ENCODE data around the gene HDAC1.

The HDAC1 gene

GRCh38 chr1:32331549-32331948, 39.7 kb downstream of the HDAC1 start:
- H3K27me3 Mint-ChIP-seq (ENCODE audit: low read depth, poor library complexity), result peaks cover 5% of the 10 kb centered on the region
- TF ChIP-seq, protein P1, sequence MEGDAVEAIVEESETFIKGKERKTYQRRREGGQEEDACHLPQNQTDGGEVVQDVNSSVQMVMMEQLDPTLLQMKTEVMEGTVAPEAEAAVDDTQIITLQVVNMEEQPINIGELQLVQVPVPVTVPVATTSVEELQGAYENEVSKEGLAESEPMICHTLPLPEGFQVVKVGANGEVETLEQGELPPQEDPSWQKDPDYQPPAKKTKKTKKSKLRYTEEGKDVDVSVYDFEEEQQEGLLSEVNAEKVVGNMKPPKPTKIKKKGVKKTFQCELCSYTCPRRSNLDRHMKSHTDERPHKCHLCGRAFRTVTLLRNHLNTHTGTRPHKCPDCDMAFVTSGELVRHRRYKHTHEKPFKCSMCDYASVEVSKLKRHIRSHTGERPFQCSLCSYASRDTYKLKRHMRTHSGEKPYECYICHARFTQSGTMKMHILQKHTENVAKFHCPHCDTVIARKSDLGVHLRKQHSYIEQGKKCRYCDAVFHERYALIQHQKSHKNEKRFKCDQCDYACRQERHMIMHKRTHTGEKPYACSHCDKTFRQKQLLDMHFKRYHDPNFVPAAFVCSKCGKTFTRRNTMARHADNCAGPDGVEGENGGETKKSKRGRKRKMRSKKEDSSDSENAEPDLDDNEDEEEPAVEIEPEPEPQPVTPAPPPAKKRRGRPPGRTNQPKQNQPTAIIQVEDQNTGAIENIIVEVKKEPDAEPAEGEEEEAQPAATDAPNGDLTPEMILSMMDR (IDR thresholded peaks at IDR 0.05), result no peak
- H3K27ac Mint-ChIP-seq, result peak overlapping the region; percentile 84
- H3K4me1 Mint-ChIP-seq, result peaks cover 52% of the 10 kb centered on the region
- H3K9me3 Mint-ChIP-seq, result no peaks in the 10 kb centered on the region
- DNase-seq, result no peak
- peak overlapping the region; percentile 37 for H3K4me3 Mint-ChIP-seq
- peaks cover 63% of the 10 kb centered on the region for H3K36me3 Mint-ChIP-seq (ENCODE audit: low read depth)

DNA sequence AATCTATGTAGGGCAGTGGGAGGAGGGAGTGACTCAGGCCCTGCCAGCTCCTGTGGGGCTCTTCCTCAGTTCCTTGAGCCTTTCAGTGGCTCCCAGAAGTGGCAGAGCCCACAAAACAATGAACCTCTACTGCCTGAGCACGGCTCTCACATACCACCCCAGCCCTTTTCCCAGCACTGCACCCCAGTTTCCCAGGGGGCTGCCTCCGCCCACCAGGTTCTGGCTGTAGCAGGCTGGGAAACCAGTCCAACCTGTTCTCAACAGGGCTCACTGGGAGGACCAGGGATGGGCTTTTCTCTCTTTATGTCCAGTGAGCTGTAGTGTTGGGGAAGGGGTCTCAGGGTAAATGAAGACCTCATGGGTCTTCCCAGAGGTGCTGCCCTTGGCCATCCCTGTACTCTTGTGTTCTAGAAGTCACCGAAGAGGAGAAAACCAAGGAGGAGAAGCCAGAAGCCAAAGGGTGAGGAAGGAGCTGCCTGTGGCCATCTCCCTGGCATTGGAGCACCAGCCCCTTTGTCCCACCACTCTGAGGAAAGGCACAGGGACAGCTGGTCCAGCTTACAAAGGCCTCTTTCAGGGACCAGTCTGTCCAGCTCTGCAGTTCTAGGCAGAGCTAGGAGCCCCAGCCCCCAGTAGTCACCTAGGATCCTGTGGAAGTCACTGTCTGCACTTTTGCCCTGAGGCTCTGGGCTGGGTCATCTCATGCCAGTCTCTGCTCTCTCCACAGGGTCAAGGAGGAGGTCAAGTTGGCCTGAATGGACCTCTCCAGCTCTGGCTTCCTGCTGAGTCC, 40.6 kb downstream of the HDAC1 start:
- Mint-ChIP-seq H3K4me3 (peak overlapping the region; percentile 59), H3K27ac (peak overlapping the region; percentile 84), H3K4me1 (peaks cover 57% of the 10 kb centered on the region), H3K36me3 (ENCODE audit: low read depth) (peaks cover 57% of the 10 kb centered on the region), H3K9me3 (no peaks in the 10 kb centered on the region), H3K27me3 (ENCODE audit: low read depth, poor library complexity) (peaks cover 5% of the 10 kb centered on the region)
- DNase-seq, result no peak
- TF ChIP-seq, protein P1 (IDR thresholded peaks at IDR 0.05), result no peak

DNA sequence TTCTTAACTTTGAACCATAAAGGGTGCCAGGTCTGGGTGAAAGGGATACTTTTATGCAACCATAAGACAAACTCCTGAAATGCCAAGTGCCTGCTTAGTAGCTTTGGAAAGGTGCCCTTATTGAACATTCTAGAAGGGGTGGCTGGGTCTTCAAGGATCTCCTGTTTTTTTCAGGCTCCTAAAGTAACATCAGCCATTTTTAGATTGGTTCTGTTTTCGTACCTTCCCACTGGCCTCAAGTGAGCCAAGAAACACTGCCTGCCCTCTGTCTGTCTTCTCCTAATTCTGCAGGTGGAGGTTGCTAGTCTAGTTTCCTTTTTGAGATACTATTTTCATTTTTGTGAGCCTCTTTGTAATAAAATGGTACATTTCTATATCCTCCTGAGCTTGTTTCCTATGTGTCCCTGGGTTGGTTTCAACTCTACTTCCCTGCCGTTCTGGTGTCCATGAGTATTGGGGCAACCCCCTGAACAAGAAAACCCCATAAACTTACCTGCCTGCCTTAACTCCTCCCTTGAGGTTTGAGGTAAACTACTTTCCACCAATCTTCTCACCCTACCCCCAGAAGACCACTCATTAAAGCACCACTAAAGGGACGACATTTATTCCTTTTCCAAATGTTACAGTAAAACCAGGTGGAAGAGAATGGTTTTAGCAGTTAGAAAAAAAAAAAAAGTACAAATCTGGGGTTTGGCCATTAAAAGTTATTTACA, 41.5 kb downstream of the HDAC1 start:
- TF ChIP-seq, protein P1 (IDR thresholded peaks at IDR 0.05), result no peak
- Mint-ChIP-seq H3K27me3 (ENCODE audit: low read depth, poor library complexity) (peaks cover 5% of the 10 kb centered on the region), H3K36me3 (ENCODE audit: low read depth) (peaks cover 51% of the 10 kb centered on the region), H3K27ac (peak overlapping the region; percentile 90), H3K4me1 (peaks cover 65% of the 10 kb centered on the region), H3K4me3 (peak overlapping the region; percentile 96), H3K9me3 (no peaks in the 10 kb centered on the region)
- DNase-seq, result no peak

DNA sequence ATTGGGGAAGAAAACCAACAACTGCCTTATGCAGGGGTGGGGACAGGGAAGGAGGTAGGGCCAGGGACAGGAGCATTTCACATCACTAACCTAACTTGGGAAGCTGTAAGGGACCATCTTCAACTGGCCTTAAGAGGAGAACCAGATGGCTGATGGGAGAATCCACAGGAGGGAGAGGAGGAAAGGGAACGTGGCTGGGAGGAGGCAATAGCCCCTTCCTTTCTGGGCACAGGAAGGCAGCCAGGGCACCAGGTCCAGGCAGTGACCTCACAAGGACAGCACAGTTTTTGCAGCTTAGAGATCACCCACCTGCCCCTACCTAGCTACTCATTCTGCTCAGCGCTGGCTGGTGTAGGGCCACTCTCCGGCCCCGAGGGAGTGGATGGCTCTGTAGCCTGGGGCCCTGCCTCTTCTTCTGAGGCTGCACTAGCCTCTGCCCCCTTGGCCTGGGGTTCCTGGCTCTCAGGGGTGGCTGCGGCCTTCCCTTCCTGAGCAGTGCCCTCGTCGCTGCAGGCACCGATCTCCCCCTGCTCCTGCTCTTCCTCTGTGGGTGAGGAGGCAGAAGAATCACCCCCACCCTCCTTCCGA, 42.5 kb downstream of the HDAC1 start:
- H3K36me3 Mint-ChIP-seq (ENCODE audit: low read depth), result peaks cover 44% of the 10 kb centered on the region
- DNase-seq, result no peak

GRCh38 chr1:32334864-32335534, 43.1 kb downstream of the HDAC1 start:
- Mint-ChIP-seq H3K9me3 (no peaks in the 10 kb centered on the region), H3K4me1 (peaks cover 66% of the 10 kb centered on the region), H3K4me3 (peak overlapping the region; percentile 96), H3K27ac (peak overlapping the region; percentile 97), H3K36me3 (ENCODE audit: low read depth) (peaks cover 37% of the 10 kb centered on the region), H3K27me3 (ENCODE audit: low read depth, poor library complexity) (no peaks in the 10 kb centered on the region)
- TF ChIP-seq, protein P1 (IDR thresholded peaks at IDR 0.05), result peak; percentile 45
- DNase-seq, result peak; percentile 62

More for the DNA sequence above, 42.5 kb downstream of the HDAC1 start:
- peak overlapping the region; percentile 96 for H3K4me3 Mint-ChIP-seq
- peak overlapping the region; percentile 97 for H3K27ac Mint-ChIP-seq
- H3K27me3 Mint-ChIP-seq (ENCODE audit: low read depth, poor library complexity), result peaks cover 3% of the 10 kb centered on the region
- peaks cover 73% of the 10 kb centered on the region for H3K4me1 Mint-ChIP-seq
- TF ChIP-seq, protein P1 (IDR thresholded peaks at IDR 0.05), result no peak
- H3K9me3 Mint-ChIP-seq, result no peaks in the 10 kb centered on the region

Measured in nephron progenitor cell (in vitro differentiated cells).